ENCODE results near the gene GOLGA6C.

The GOLGA6C gene

DNA sequence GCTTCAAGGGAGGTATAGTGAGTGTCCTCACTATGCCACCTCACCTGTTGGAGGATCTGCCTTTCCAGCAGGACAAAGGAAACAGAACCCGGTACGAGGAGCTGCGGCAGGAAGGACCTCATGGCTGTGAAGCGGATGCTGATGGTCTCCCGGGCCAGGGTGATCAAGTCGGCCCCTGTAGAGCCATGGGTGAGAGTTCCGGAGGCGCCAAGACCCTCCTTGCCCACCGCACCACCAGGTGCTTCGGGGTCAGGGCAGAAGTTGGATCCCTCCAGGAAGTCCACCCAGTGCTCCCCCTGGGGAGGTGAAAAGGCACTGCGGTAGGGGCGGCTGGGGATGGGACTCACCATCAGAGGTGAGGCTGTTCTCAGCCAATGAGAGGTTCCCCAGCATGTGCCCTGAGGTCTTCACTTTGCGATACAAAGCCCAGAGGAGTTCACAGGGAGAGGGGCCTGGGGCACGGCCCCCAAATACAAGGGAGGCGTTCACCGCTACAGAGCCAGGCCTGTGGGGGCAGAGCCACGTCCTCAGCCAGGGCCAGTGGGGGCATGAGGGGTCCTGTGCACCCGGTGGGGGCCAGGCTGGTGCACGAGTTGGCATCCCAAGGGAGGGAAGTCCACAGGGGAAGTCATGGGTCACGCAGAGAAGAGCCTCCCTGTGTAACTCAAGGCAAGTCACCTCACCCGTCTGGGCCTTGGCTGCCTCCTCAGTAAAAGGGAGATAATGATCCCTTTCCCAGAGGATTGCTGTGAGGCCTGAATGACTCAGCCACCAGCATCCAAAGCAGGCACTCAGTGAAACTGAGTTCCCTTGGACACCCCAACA is 28.7 kb upstream of the GOLGA6C start:
- H3K36me3 ChIP-seq (ENCODE audit: control insufficient read depth, low read depth, low read length) = no peaks in the 10 kb centered on the region
- no peak overlapping the region for H3K27ac ChIP-seq (ENCODE audit: low read length)
- no peaks in the 10 kb centered on the region for H3K4me1 ChIP-seq (ENCODE audit: control insufficient read depth, low read depth, low read length)
- H3K27me3 ChIP-seq (ENCODE audit: control insufficient read depth, insufficient read depth, low read length) = no peaks in the 10 kb centered on the region
- H3K9ac ChIP-seq (ENCODE audit: low read length) = no peak overlapping the region
- H3K9me3 ChIP-seq (ENCODE audit: control insufficient read depth, low read depth, low read length) = no peaks in the 10 kb centered on the region
- no peak overlapping the region for H3K4me3 ChIP-seq (ENCODE audit: low read length)

DNA sequence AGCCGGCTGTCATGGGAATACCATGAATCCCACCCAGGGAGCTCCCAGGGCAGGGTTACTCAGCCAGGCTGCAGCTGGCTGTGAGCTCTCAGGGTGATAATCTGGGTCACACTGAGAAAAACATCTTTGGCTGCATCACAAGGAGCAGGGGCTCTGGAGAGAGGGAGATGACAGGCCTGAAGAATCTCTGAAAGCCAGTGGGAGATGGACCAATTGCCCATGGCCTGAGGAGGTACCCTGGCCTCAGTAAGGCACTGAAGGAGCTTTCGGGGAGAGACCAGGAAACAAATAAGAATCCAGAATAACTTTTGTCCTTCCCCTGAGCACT is 28.2 kb upstream of the GOLGA6C start:
- no peak overlapping the region for H3K9ac ChIP-seq (ENCODE audit: low read length)
- no peak overlapping the region for H3K4me3 ChIP-seq (ENCODE audit: low read length)
- no peaks in the 10 kb centered on the region for H3K4me1 ChIP-seq (ENCODE audit: control insufficient read depth, low read depth, low read length)
- no peak overlapping the region for H3K27ac ChIP-seq (ENCODE audit: low read length)
- H3K36me3 ChIP-seq (ENCODE audit: control insufficient read depth, low read depth, low read length) = no peaks in the 10 kb centered on the region
- no peaks in the 10 kb centered on the region for H3K27me3 ChIP-seq (ENCODE audit: control insufficient read depth, insufficient read depth, low read length)
- H3K9me3 ChIP-seq (ENCODE audit: control insufficient read depth, low read depth, low read length) = no peaks in the 10 kb centered on the region

DNA sequence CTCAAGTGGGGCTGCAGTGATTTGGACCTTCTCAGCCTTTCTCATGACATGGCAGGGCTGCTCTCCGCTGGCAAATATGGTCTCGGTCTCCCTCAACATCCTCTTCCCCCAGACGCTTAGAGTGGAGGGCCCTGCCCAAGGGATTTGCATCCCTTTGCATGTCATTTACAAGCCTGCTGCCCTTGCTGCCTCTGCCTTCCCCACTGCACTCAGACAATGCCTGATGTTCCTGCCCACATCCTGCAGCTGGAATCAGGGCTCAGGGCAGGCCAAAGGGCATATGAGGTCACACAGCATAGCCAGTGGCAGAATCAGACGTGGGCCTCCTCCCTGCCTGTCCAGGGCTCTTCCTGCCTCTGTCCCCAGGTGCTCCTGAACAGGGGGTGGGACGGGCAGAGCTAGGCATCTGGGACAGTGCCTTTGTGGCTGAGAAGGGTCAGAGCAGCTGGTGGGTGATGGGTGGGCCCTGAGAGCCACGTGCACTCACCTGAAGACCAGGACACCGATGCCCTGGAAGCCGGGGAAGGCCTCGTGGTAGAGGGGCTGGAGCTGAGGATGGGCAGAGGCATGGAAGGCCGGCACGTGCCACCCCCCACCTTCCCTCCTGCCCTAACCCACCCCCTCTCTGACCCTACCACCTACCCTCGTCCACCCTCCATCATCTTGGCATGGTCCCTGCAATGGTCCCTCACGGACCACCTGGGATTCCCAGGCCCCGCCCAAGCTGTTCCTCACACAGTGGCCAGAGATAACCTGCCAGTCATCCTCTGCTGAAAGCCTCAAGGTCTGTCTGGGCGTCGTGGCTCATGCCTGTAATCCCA is 27.4 kb upstream of the GOLGA6C start:
- H3K9me3 ChIP-seq (ENCODE audit: control insufficient read depth, low read depth, low read length) = no peaks in the 10 kb centered on the region
- H3K27me3 ChIP-seq (ENCODE audit: control insufficient read depth, insufficient read depth, low read length) = no peaks in the 10 kb centered on the region
- H3K9ac ChIP-seq (ENCODE audit: low read length) = no peak overlapping the region
- no peak overlapping the region for H3K4me3 ChIP-seq (ENCODE audit: low read length)
- H3K27ac ChIP-seq (ENCODE audit: low read length) = no peak overlapping the region
- no peaks in the 10 kb centered on the region for H3K4me1 ChIP-seq (ENCODE audit: control insufficient read depth, low read depth, low read length)
- H3K36me3 ChIP-seq (ENCODE audit: control insufficient read depth, low read depth, low read length) = no peaks in the 10 kb centered on the region

DNA sequence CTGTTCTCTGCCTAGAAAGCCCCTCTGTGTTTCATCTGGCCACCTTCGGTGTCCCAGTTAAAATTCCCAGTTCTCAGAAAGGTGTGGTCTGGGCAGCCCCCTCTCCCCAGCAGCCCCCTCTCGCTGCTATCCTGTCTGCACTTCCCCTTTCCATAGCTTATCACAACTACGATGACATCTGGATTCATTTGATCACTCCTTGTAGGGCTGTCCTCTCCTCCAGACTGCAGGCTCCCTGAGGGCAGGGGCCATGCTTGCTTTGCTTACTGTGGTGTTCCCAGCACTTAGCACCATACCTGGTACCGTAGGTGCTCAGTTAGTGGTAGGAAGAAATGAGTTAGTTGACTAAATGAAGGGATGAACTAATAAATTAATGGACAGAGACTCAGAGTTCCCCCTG is 26.3 kb upstream of the GOLGA6C start:
- no peak overlapping the region for H3K9ac ChIP-seq (ENCODE audit: low read length)
- H3K4me3 ChIP-seq (ENCODE audit: low read length) = no peak overlapping the region
- no peaks in the 10 kb centered on the region for H3K9me3 ChIP-seq (ENCODE audit: control insufficient read depth, low read depth, low read length)
- H3K27me3 ChIP-seq (ENCODE audit: control insufficient read depth, insufficient read depth, low read length) = no peaks in the 10 kb centered on the region
- no peak overlapping the region for H3K27ac ChIP-seq (ENCODE audit: low read length)
- H3K36me3 ChIP-seq (ENCODE audit: control insufficient read depth, low read depth, low read length) = no peaks in the 10 kb centered on the region
- no peaks in the 10 kb centered on the region for H3K4me1 ChIP-seq (ENCODE audit: control insufficient read depth, low read depth, low read length)

DNA sequence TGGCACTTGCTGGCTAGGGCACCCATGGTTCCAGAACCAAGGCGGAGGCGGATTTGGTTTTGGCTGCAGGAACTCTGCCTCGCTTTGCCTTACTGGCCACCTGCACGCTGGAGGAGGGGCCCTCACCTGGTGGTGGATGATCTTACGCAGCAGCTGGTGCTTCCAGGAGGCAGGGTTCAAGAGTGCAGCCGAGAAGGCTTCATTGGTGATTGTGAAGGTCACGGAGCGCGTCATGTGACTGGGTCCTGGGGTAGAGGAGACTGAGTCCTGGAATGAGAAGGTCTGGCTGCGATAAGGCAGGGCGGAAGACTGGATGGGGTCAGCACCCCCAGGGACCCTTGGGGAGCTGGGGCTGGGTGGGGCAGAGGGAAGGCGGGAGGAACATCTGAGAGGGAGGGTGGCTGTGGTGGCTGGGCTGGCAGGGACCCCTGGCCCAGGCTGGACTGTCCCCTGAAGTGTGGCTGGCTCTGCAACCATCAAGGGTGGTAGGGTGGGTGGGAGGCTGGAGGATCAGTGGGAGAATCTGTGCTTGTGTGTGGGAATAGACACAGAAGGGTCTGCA is 25.8 kb upstream of the GOLGA6C start:
- Histone ChIP-seq H3K36me3 (ENCODE audit: control insufficient read depth, low read depth, low read length) (no peaks in the 10 kb centered on the region), H3K9ac (ENCODE audit: low read length) (no peak overlapping the region), H3K4me3 (ENCODE audit: low read length) (no peak overlapping the region), H3K4me1 (ENCODE audit: control insufficient read depth, low read depth, low read length) (no peaks in the 10 kb centered on the region), H3K27ac (ENCODE audit: low read length) (no peak overlapping the region), H3K27me3 (ENCODE audit: control insufficient read depth, insufficient read depth, low read length) (no peaks in the 10 kb centered on the region), H3K9me3 (ENCODE audit: control insufficient read depth, low read depth, low read length) (no peaks in the 10 kb centered on the region)

DNA sequence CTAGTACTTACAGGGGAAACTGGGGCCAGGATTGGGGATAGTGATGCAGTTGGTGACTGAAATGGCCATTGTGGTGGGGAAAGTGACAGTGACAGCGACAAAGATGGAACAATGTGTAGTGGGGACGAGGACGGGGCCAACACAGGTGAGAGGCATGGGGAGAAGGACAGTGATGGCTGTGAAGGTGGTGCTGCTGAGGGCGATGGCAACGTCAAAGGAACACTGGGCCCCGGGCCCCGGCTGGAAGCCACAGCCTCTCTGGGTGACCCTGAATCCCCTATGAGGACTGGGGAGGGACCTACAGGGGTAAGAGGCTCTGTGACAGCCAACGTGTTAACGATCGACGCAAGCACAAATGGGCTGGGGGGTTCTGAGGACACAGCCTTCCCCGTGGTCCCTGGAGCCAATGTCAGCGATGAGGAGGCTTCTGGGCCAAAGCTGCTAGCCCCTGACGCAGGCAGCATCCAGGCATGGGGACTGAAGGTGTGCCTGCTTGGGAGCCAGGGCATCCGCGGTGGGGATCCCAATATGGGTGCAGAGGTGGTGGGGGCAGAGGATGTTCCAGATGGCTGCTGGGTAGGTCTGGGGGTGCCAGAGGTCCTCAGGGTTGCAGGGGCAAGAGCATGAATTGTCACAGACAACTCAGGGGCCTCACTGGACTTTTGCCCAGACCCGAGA is 25.2 kb upstream of the GOLGA6C start:
- H3K9ac ChIP-seq (ENCODE audit: low read length) = no peak overlapping the region
- H3K27ac ChIP-seq (ENCODE audit: low read length) = no peak overlapping the region
- H3K4me3 ChIP-seq (ENCODE audit: low read length) = no peak overlapping the region
- H3K36me3 ChIP-seq (ENCODE audit: control insufficient read depth, low read depth, low read length) = no peaks in the 10 kb centered on the region
- no peaks in the 10 kb centered on the region for H3K9me3 ChIP-seq (ENCODE audit: control insufficient read depth, low read depth, low read length)
- H3K27me3 ChIP-seq (ENCODE audit: control insufficient read depth, insufficient read depth, low read length) = no peaks in the 10 kb centered on the region
- no peaks in the 10 kb centered on the region for H3K4me1 ChIP-seq (ENCODE audit: control insufficient read depth, low read depth, low read length)

DNA sequence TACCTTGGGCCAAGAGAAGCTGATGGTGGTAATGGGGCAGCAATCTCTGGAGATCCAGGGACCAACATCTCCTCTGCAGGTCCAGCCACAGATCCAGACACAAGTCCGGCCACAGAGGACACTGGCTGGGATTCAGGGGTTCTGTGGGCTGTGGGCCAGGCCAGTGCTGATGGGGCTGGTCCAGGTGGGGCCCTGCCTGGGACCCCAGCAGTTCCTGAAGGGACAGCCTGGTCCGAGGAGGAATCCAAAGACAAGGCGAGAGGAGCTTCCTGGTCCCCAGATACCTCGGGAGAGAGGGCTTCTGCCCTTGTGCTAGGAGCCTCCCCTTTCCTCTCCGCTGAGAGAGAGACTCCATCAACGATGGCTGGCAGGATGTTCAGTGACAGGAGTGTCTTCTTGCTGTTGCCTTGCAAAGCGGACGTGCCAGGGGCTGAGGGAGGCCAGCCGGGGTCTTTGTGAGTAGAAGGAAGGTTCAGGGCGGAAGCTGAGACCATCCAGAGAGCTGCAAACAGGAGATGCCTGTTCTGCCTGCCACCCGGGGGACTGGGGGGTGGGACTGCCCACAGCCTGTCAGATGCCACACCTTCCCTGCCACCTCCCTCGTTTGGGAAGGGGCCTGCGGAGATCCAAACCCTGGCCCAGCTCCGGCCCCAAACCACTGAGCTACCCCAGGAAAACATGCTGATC is 24.5 kb upstream of the GOLGA6C start:
- Histone ChIP-seq H3K36me3 (ENCODE audit: control insufficient read depth, low read depth, low read length) (no peaks in the 10 kb centered on the region), H3K4me1 (ENCODE audit: control insufficient read depth, low read depth, low read length) (no peaks in the 10 kb centered on the region), H3K9ac (ENCODE audit: low read length) (no peak overlapping the region), H3K4me3 (ENCODE audit: low read length) (no peak overlapping the region), H3K27ac (ENCODE audit: low read length) (no peak overlapping the region), H3K27me3 (ENCODE audit: control insufficient read depth, insufficient read depth, low read length) (no peaks in the 10 kb centered on the region), H3K9me3 (ENCODE audit: control insufficient read depth, low read depth, low read length) (no peaks in the 10 kb centered on the region)

DNA sequence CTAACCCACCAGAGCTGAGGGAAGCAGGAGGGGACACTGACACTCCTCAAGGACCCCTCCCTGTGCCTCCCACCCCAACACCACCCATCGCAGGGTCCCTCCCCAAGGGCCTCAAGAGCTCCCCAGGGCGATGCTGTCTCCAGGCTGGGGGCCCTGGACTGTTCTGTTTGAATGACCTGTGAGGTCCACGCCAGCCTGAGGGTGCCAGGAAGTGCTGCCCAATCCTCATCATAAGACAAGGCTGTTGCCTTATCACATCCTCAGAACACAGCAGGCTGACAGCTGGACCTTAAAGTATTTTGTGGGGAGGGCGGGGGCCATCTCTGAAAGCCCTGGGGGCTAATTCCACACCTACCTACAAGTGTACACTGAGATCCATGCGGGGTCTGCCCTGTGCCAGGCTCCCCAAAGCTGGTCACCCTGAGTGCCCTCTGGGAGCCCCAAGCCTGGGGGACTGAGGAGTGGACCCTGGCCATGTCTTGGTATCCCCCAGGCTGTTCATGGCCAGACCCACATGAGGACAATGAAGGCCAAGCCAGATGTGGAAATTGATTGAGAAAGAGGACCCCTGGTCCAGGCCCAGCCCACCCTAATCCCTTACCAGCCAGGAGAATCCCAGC is 23.8 kb upstream of the GOLGA6C start:
- Histone ChIP-seq H3K9me3 (ENCODE audit: control insufficient read depth, low read depth, low read length) (no peaks in the 10 kb centered on the region), H3K4me1 (ENCODE audit: control insufficient read depth, low read depth, low read length) (no peaks in the 10 kb centered on the region), H3K27me3 (ENCODE audit: control insufficient read depth, insufficient read depth, low read length) (no peaks in the 10 kb centered on the region), H3K36me3 (ENCODE audit: control insufficient read depth, low read depth, low read length) (no peaks in the 10 kb centered on the region), H3K27ac (ENCODE audit: low read length) (no peak overlapping the region), H3K9ac (ENCODE audit: low read length) (no peak overlapping the region), H3K4me3 (ENCODE audit: low read length) (no peak overlapping the region)

DNA sequence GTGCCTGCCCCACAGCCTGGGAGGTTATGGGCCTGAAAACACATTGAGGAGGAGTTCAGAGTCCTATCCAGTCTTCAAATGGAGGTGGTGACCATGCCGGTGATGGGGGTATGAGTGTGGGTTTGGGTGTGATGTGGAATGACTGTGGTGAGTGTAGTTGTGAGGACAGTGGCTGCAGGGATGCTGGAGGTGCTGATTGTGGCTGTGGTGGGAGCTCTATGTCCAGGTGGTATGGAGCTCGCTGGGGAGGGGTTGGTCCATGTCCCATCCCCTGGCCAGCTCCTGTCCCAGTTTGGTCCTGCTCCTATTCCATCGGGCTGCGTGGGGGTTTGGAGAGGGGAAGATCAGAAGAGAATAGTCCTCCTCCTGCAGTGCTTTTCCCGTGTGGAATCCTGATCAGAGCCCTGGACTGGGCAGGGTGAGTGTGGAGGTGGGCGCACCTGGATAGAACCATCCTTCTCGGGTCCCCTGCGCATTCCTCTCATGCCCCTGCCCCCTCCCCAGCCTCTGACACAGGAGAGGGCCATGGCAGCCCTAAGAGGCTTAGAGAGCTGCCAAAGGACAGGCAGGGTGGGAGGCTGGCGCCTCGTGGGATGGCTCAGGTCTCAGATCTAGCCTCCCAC is 23.0 kb upstream of the GOLGA6C start:
- H3K9ac ChIP-seq (ENCODE audit: low read length) = no peak overlapping the region
- no peaks in the 10 kb centered on the region for H3K27me3 ChIP-seq (ENCODE audit: control insufficient read depth, insufficient read depth, low read length)
- no peak overlapping the region for H3K27ac ChIP-seq (ENCODE audit: low read length)
- H3K36me3 ChIP-seq (ENCODE audit: control insufficient read depth, low read depth, low read length) = no peaks in the 10 kb centered on the region
- no peak overlapping the region for H3K4me3 ChIP-seq (ENCODE audit: low read length)
- H3K4me1 ChIP-seq (ENCODE audit: control insufficient read depth, low read depth, low read length) = no peaks in the 10 kb centered on the region
- H3K9me3 ChIP-seq (ENCODE audit: control insufficient read depth, low read depth, low read length) = no peaks in the 10 kb centered on the region

DNA sequence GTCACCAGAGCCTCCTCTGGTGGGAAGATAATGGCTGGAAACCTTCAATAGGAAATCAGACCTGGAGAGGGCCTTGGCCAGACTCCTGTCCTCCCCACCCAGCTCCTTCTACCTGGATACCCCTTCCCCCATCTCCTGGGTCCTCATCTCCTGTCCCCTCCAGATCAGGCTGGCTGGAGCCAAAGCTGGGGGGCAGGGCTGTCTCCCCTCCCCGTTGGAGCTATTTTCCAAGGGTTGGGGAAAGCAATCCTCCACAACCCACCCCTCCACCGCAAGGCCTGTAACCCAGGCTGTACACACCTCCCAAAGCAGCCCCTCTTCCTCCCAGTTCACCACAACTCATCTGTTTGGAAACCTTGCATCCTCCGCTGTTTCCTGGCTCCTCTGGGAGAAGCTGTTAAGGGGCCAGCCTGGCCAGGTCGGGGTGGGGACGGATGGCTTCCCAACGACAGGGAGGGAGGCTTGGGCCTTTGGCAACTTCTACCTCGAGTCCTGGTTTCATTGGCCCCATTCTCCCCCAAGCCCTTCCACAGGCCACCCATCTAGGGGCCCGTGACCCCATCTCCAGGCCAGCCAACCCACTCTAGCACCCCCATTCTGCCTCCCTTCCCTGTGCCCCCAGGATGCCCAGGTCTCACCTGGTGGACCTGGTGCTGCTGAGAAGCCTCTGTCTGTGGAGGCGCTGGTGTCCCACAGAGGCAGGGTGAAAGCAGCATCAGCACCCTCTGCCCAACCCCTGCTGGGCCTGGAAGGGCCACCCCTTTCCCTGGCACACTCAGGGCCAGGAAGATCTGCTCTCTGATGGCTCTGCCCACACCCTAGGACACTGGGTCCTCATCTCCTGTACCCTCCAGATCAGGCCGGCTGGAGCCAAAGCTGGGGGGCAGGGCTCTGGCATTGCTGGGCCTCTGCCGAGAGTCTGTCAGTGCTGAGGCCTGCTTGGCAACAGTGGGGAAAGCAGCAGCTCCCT is 22.1 kb upstream of the GOLGA6C start:
- H3K4me3 ChIP-seq (ENCODE audit: low read length) = no peak overlapping the region
- H3K9ac ChIP-seq (ENCODE audit: low read length) = no peak overlapping the region
- no peaks in the 10 kb centered on the region for H3K4me1 ChIP-seq (ENCODE audit: control insufficient read depth, low read depth, low read length)
- no peaks in the 10 kb centered on the region for H3K36me3 ChIP-seq (ENCODE audit: control insufficient read depth, low read depth, low read length)
- H3K27me3 ChIP-seq (ENCODE audit: control insufficient read depth, insufficient read depth, low read length) = no peaks in the 10 kb centered on the region
- no peaks in the 10 kb centered on the region for H3K9me3 ChIP-seq (ENCODE audit: control insufficient read depth, low read depth, low read length)
- H3K27ac ChIP-seq (ENCODE audit: low read length) = no peak overlapping the region

All from iPS-18a (cell line).